Activated naive CD8-positive, alpha-beta T cell (primary cell): ENCODE results near the gene PPP1R9A.

Source experiments
- H3K27ac Mint-ChIP-seq: one replicate; pipeline ENCODE4 v1.8.0; 2021; ENCODE audit warnings: mixed read lengths
- H3K27me3 Mint-ChIP-seq: one replicate; pipeline ENCODE4 v1.8.0; 2021; ENCODE audit warnings: mixed read lengths
- H3K36me3 Mint-ChIP-seq: one replicate; pipeline ENCODE4 v1.8.0; 2021; ENCODE audit warnings: mixed read lengths
- H3K4me1 Mint-ChIP-seq: one replicate; pipeline ENCODE4 v1.8.0; 2021; ENCODE audit warnings: low read depth, mixed read lengths
- H3K4me3 Mint-ChIP-seq: one replicate; pipeline ENCODE4 v1.8.0; 2021; ENCODE audit warnings: mild to moderate bottlenecking, mixed read lengths
- H3K9me3 Mint-ChIP-seq: one replicate; pipeline ENCODE4 v1.8.0; 2021; ENCODE audit warnings: low read depth, mixed read lengths

PPP1R9A gene

GRCh38 chr7:95191795-95192194 is 284.4 kb downstream of the PPP1R9A start:
- Mint-ChIP-seq H3K9me3 (no peaks in the 10 kb centered on the region), H3K4me1 (no peaks in the 10 kb centered on the region), H3K4me3 (no peak overlapping the region), H3K27me3 (no peaks in the 10 kb centered on the region), H3K36me3 (no peaks in the 10 kb centered on the region), H3K27ac (no peak overlapping the region)

GRCh38 chr7:95198863-95199262 is 291.5 kb downstream of the PPP1R9A start:
- no peaks in the 10 kb centered on the region for H3K9me3 Mint-ChIP-seq
- H3K27me3 Mint-ChIP-seq: no peaks in the 10 kb centered on the region
- H3K4me3 Mint-ChIP-seq: no peak overlapping the region
- H3K27ac Mint-ChIP-seq: no peak overlapping the region
- no peaks in the 10 kb centered on the region for H3K36me3 Mint-ChIP-seq
- H3K4me1 Mint-ChIP-seq: no peaks in the 10 kb centered on the region

GRCh38 chr7:95199779-95200558 is 292.6 kb downstream of the PPP1R9A start:
- Mint-ChIP-seq H3K9me3 (no peaks in the 10 kb centered on the region), H3K27me3 (no peaks in the 10 kb centered on the region), H3K36me3 (no peaks in the 10 kb centered on the region), H3K27ac (no peak overlapping the region), H3K4me1 (no peaks in the 10 kb centered on the region), H3K4me3 (no peak overlapping the region)

- H3K4me3 Mint-ChIP-seq: no peak overlapping the region
- H3K27ac Mint-ChIP-seq: no peak overlapping the region
- no peaks in the 10 kb centered on the region for H3K4me1 Mint-ChIP-seq
- no peaks in the 10 kb centered on the region for H3K36me3 Mint-ChIP-seq
- H3K9me3 Mint-ChIP-seq: no peaks in the 10 kb centered on the region
- no peaks in the 10 kb centered on the region for H3K27me3 Mint-ChIP-seq
Observed at GRCh38 chr7:95200741-95201140, 293.3 kb downstream of the PPP1R9A start.

- Mint-ChIP-seq H3K4me1 (no peaks in the 10 kb centered on the region), H3K4me3 (no peak overlapping the region), H3K9me3 (no peaks in the 10 kb centered on the region), H3K36me3 (no peaks in the 10 kb centered on the region), H3K27ac (no peak overlapping the region), H3K27me3 (no peaks in the 10 kb centered on the region)
Observed at GRCh38 chr7:95201727-95202126, 294.3 kb downstream of the PPP1R9A start.

GRCh38 chr7:95204618-95205017 is 297.2 kb downstream of the PPP1R9A start:
- no peak overlapping the region for H3K4me3 Mint-ChIP-seq
- H3K36me3 Mint-ChIP-seq: no peaks in the 10 kb centered on the region
- no peaks in the 10 kb centered on the region for H3K9me3 Mint-ChIP-seq
- H3K4me1 Mint-ChIP-seq: no peaks in the 10 kb centered on the region
- H3K27ac Mint-ChIP-seq: no peak overlapping the region
- H3K27me3 Mint-ChIP-seq: no peaks in the 10 kb centered on the region

- Mint-ChIP-seq H3K9me3 (no peaks in the 10 kb centered on the region), H3K4me1 (no peaks in the 10 kb centered on the region), H3K27me3 (no peaks in the 10 kb centered on the region), H3K27ac (no peak overlapping the region), H3K36me3 (no peaks in the 10 kb centered on the region), H3K4me3 (no peak overlapping the region)
Observed at GRCh38 chr7:95205665-95206225, 298.4 kb downstream of the PPP1R9A start.

GRCh38 chr7:95209276-95209675 is 301.9 kb downstream of the PPP1R9A start:
- Mint-ChIP-seq H3K27ac (no peak overlapping the region), H3K4me3 (no peak overlapping the region), H3K27me3 (no peaks in the 10 kb centered on the region), H3K36me3 (no peaks in the 10 kb centered on the region), H3K9me3 (no peaks in the 10 kb centered on the region), H3K4me1 (no peaks in the 10 kb centered on the region)

GRCh38 chr7:95209788-95210187 is 302.4 kb downstream of the PPP1R9A start:
- Mint-ChIP-seq H3K4me3 (no peak overlapping the region), H3K27me3 (no peaks in the 10 kb centered on the region), H3K36me3 (no peaks in the 10 kb centered on the region)

GRCh38 chr7:95213148-95213547 is 305.8 kb downstream of the PPP1R9A start:
- Mint-ChIP-seq H3K27ac (no peak overlapping the region), H3K4me1 (no peaks in the 10 kb centered on the region), H3K27me3 (no peaks in the 10 kb centered on the region), H3K9me3 (no peaks in the 10 kb centered on the region), H3K36me3 (no peaks in the 10 kb centered on the region), H3K4me3 (no peak overlapping the region)

More at GRCh38 chr7:95209788-95210187, 302.4 kb downstream of the PPP1R9A start:
- no peak overlapping the region for H3K27ac Mint-ChIP-seq
- H3K9me3 Mint-ChIP-seq: no peaks in the 10 kb centered on the region
- no peaks in the 10 kb centered on the region for H3K4me1 Mint-ChIP-seq

- H3K27me3 Mint-ChIP-seq: no peaks in the 10 kb centered on the region
- H3K4me1 Mint-ChIP-seq: no peaks in the 10 kb centered on the region
- H3K9me3 Mint-ChIP-seq: no peaks in the 10 kb centered on the region
- H3K4me3 Mint-ChIP-seq: no peak overlapping the region
- no peak overlapping the region for H3K27ac Mint-ChIP-seq
- no peaks in the 10 kb centered on the region for H3K36me3 Mint-ChIP-seq
Observed at GRCh38 chr7:95213809-95214492, 306.6 kb downstream of the PPP1R9A start.

GRCh38 chr7:95219721-95220120 is 312.3 kb downstream of the PPP1R9A start:
- H3K27me3 Mint-ChIP-seq: peaks cover 2% of the 10 kb centered on the region
- H3K27ac Mint-ChIP-seq: no peak overlapping the region
- H3K36me3 Mint-ChIP-seq: no peaks in the 10 kb centered on the region
- no peak overlapping the region for H3K4me3 Mint-ChIP-seq
- no peaks in the 10 kb centered on the region for H3K9me3 Mint-ChIP-seq
- no peaks in the 10 kb centered on the region for H3K4me1 Mint-ChIP-seq

- H3K9me3 Mint-ChIP-seq: no peaks in the 10 kb centered on the region
- H3K4me1 Mint-ChIP-seq: no peaks in the 10 kb centered on the region
- peaks cover 2% of the 10 kb centered on the region for H3K27me3 Mint-ChIP-seq
- no peaks in the 10 kb centered on the region for H3K36me3 Mint-ChIP-seq
- no peak overlapping the region for H3K4me3 Mint-ChIP-seq
- H3K27ac Mint-ChIP-seq: no peak overlapping the region
Observed at GRCh38 chr7:95220328-95220727, 312.9 kb downstream of the PPP1R9A start.

- H3K36me3 Mint-ChIP-seq: no peaks in the 10 kb centered on the region
- H3K27ac Mint-ChIP-seq: no peak overlapping the region
- H3K27me3 Mint-ChIP-seq: peaks cover 5% of the 10 kb centered on the region
- no peaks in the 10 kb centered on the region for H3K4me1 Mint-ChIP-seq
- H3K4me3 Mint-ChIP-seq: no peak overlapping the region
- no peaks in the 10 kb centered on the region for H3K9me3 Mint-ChIP-seq
Observed at GRCh38 chr7:95225301-95225700, 317.9 kb downstream of the PPP1R9A start.

GRCh38 chr7:95229301-95229700 is 321.9 kb downstream of the PPP1R9A start:
- Mint-ChIP-seq H3K4me1 (no peaks in the 10 kb centered on the region), H3K27me3 (peaks cover 3% of the 10 kb centered on the region), H3K4me3 (no peak overlapping the region), H3K9me3 (peaks cover 3% of the 10 kb centered on the region), H3K36me3 (no peaks in the 10 kb centered on the region), H3K27ac (no peak overlapping the region)
